Glomerular visceral epithelial cell (primary cell): Measurements from ENCODE around the gene LRRC8B.
"Not testable (repeated sequence)": the region's sequence is repeated elsewhere in the genome, so short reads cannot be mapped to it uniquely, and the experiment has no call there.

Source experiments
- DNase-seq: peaks from one replicate; pipeline ENCODE4 v3.0.0-alpha.2; 2016; ENCODE audit errors: extremely low spot score

LRRC8B gene

GRCh38 chr1:89525169-89525855 is 683 bp downstream of the LRRC8B start:
- no peak for DNase-seq

GRCh38 chr1:89527256-89527655 is 2.6 kb downstream of the LRRC8B start:
- no peak for DNase-seq

GRCh38 chr1:89527750-89528381 is 3.2 kb downstream of the LRRC8B start:
- no peak for DNase-seq

- DNase-seq, result no peak
These were observed 3.8 kb downstream of the LRRC8B start for GRCh38 chr1:89528382-89528780.

- DNase-seq, result no peak
These were observed 4.6 kb downstream of the LRRC8B start for GRCh38 chr1:89529196-89529595.

GRCh38 chr1:89530444-89531089 is 5.9 kb downstream of the LRRC8B start:
- no peak for DNase-seq

- DNase-seq, result no peak
These were observed 7.0 kb downstream of the LRRC8B start for GRCh38 chr1:89531480-89532139.

GRCh38 chr1:89532228-89532627 is 7.6 kb downstream of the LRRC8B start:
- DNase-seq, result no peak

- DNase-seq, result no peak
These were observed 8.2 kb downstream of the LRRC8B start for GRCh38 chr1:89532866-89533265.

GRCh38 chr1:89535537-89535936 is 10.9 kb downstream of the LRRC8B start:
- DNase-seq, result no peak

GRCh38 chr1:89536555-89537341 is 12.1 kb downstream of the LRRC8B start:
- DNase-seq, result no peak

- DNase-seq, result no peak
These were observed 13.7 kb downstream of the LRRC8B start for GRCh38 chr1:89538361-89538760.

- DNase-seq, result no peak
These were observed 14.5 kb downstream of the LRRC8B start for GRCh38 chr1:89539128-89539527.

- DNase-seq, result no peak
These were observed 15.9 kb downstream of the LRRC8B start for GRCh38 chr1:89540406-89540970.

- DNase-seq, result no peak
These were observed 17.7 kb downstream of the LRRC8B start for GRCh38 chr1:89542345-89542744.

- DNase-seq, result not testable (repeated sequence)
These were observed 19.0 kb downstream of the LRRC8B start for GRCh38 chr1:89543632-89544031.

- no peak for DNase-seq
These were observed 20.8 kb downstream of the LRRC8B start for GRCh38 chr1:89545264-89546038.

- DNase-seq, result no peak
These were observed 21.7 kb downstream of the LRRC8B start for GRCh38 chr1:89546082-89546889.

GRCh38 chr1:89546934-89547562 is 22.4 kb downstream of the LRRC8B start:
- DNase-seq, result no peak
